Gastrocnemius medialis (tissue), 4 donors: Measurements from ENCODE around the gene WDR20. TPM values are rescaled to one million over a fixed set of nuclear protein-coding genes. Genes with fewer than 3 reads are reported as not detected.

ENCODE experiments used
- ATAC-seq, 2 donors: fragments of 150-250 bp; one replicate each; pipeline ENCODE4 v1.9.1; 2016
- DNase-seq, 2 donors: peaks; one replicate each; pipeline ENCODE4 v3.0.0-alpha.2; 2019
- H3K27ac ChIP-seq, 4 donors: fragments of 200-600 bp; sonication (generic); 1 replicate in 1 of 4; 2 replicates in 3 of 4; pipeline ENCODE4 v1.5.1; 2016 to 2018; ENCODE audit warnings: mild to moderate bottlenecking in 2 of 4, moderate library complexity in 1 of 4
- H3K27me3 ChIP-seq, 3 donors: fragments of 200-600 bp; sonication (generic) in 2 of 3; 1 replicate in 1 of 3; 2 replicates in 2 of 3; pipeline versions ENCODE4 v1.5.1 to v1.6.0; 2016 to 2019; ENCODE audit warnings: mild to moderate bottlenecking in 1 of 3, moderate library complexity in 1 of 3
- H3K36me3 ChIP-seq, 2 donors: fragments of 200-600 bp; sonication (generic) in 1 of 2; one replicate each; pipeline ENCODE4 v1.5.1; 2017 to 2018
- H3K4me1 ChIP-seq, 2 donors: fragments of 200-600 bp; sonication (generic) in 1 of 2; one replicate each; pipeline ENCODE4 v1.5.1; 2016 to 2017; ENCODE audit warnings: mild to moderate bottlenecking in 2 of 2
- H3K4me3 ChIP-seq, 4 donors: fragments of 200-600 bp; sonication (generic) in 3 of 4; 1 replicate in 1 of 4; 2 replicates in 3 of 4; pipeline ENCODE4 v1.5.1; 2016 to 2019; ENCODE audit warnings: mild to moderate bottlenecking in 2 of 4
- H3K9me3 ChIP-seq, 3 donors: fragments of 200-600 bp; sonication (generic) in 2 of 3; 1 replicate in 1 of 3; 2 replicates in 2 of 3; pipeline ENCODE4 v1.5.1; 2016 to 2019
- CTCF ChIP-seq, 5 experiments: fragments of 450-650 bp in 3 of 5; fragments of 200-600 bp in 2 of 5; sonication (generic) in 2 of 5; IDR thresholded peaks in 4 of 5; conservative IDR thresholded peaks in 1 of 5; 1 replicate in 4 of 5; 2 replicates in 1 of 5; pipeline ENCODE4 v1.5.1; 2016 to 2019; ENCODE audit warnings: antibody characterized with exemption in 5 of 5, mild to moderate bottlenecking in 3 of 5, moderate library complexity in 3 of 5
- POLR2A ChIP-seq, 2 donors: fragments of 450-650 bp; IDR thresholded peaks; one replicate each; pipeline ENCODE4 v1.6.1; 2017; ENCODE audit warnings: antibody characterized with exemption in 2 of 2, mild to moderate bottlenecking in 2 of 2, moderate library complexity in 2 of 2
- in situ Hi-C, 4 donors: fragments of 200-750 bp; cut with MboI; loops; one replicate each; pipeline versions ENCODE4 v1.15.0 to v1.8.0; 2017; ENCODE audit warnings: low sequenced_read_pairs in 4 of 4
- intact Hi-C: fragments of 100-400 bp; cut with DNase I; formaldehyde crosslinking; loops from one replicate; pipeline ENCODE4 v1.15.1; 2023; ENCODE audit warnings: low total_unique reads
- total RNA-seq, 4 donors: library from RNA; depleted of rRNA; stranded (reverse); fragments of >200 nt; gene quantifications; one replicate each; pipeline versions ENCODE4 v1.1.0 to v1.2.3, GENCODE V29; 2016

WDR20 gene
- total RNA-seq, 4 donors from 2014 or later: 18.1 to 49.7 (median 21.0) TPM

DNA sequence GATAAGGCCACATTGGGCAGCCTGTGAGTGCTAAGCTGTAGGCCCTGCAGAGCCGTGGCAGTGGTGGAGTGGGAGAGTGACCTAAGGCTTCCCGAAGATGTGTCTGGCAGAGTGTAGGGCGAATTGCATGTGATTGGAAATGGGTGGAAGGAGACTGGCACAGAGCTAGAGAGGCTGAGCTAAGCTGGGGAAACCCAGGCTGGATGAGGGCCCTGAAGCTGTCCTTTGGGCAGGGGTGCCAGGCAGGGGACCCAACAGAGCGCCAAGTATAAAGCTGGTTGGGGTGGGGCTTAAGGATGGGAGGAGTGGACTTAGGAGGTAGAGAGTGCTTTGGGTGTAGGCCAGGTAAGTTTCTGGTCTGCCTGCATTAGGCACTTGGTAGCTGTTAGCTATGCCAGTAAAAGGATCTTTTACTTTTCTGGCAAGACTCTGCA lies 47.9 kb downstream of the WDR20 start:
- H3K27me3 ChIP-seq: no peaks in the 10 kb centered on the region
- ATAC-seq (peak; percentile 22 to 43), DNase-seq (no peak)
- TF ChIP-seq CTCF (IDR thresholded peaks at IDR 0.05 in 4 of 5, conservative IDR thresholded peaks at IDR 0.05 in 1 of 5) (no peak), POLR2A (IDR thresholded peaks at IDR 0.05) (no peak)
- peaks cover 50 to 58% of the 10 kb centered on the region in 2 donors for H3K4me1 ChIP-seq
- intact Hi-C loops: loop anchor here (5.0 kb wide), 1 partner anchor 130 kb away; the partner anchor contains the start of gene ZNF839
- no peak overlapping the region for H3K4me3 ChIP-seq
- H3K9me3 ChIP-seq: no peaks in the 10 kb centered on the region
- H3K36me3 ChIP-seq: no peaks in the 10 kb centered on the region
- H3K27ac ChIP-seq: peak overlapping the region in 2 of 4 donors; percentile 39 to 50
- in situ Hi-C loops: no loop called here

DNA sequence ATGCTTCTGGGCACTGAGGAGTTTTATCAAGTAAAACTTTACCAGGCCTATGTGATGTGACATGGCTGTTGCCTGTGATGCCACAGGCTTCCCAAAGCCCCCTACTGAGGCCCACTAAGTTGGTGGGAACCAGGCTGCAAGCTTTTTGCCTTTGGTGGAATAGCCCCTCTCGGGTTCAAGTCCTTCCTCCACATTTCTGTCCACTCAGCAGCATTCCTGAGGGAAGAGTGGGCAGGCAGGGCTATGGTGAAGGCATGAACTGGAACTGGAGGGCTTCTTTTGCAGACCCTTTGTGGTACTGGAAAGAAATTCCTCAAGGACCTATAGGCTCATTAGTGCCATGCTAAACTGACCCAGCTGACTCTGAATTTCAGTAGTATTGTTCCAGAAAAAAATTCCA lies 48.5 kb downstream of the WDR20 start:
- in situ Hi-C loops: no loop called here
- Histone ChIP-seq H3K27ac (no peak overlapping the region), H3K36me3 (no peaks in the 10 kb centered on the region), H3K27me3 (no peaks in the 10 kb centered on the region), H3K4me3 (no peak overlapping the region), H3K4me1 (peaks cover 50 to 60% of the 10 kb centered on the region in 2 donors), H3K9me3 (no peaks in the 10 kb centered on the region)
- intact Hi-C loops: loop anchor here (5.0 kb wide), 1 partner anchor 129 kb away; the partner anchor contains the start of gene ZNF839
- DNase-seq (no peak), ATAC-seq (no peak)
- TF ChIP-seq POLR2A (IDR thresholded peaks at IDR 0.05): no peak
- no peak for TF ChIP-seq CTCF (IDR thresholded peaks at IDR 0.05 in 4 of 5, conservative IDR thresholded peaks at IDR 0.05 in 1 of 5)

- no peak overlapping the region for H3K4me3 ChIP-seq
- DNase-seq: no peak
- H3K27ac ChIP-seq: no peak overlapping the region
- H3K9me3 ChIP-seq: no peaks in the 10 kb centered on the region
- H3K36me3 ChIP-seq: no peaks in the 10 kb centered on the region
- no peak for ATAC-seq
- intact Hi-C loops (loop anchor here (5.0 kb wide), 1 partner anchor 127 kb away; the partner anchor contains the start of gene ZNF839), in situ Hi-C loops (no loop called here)
- no peaks in the 10 kb centered on the region for H3K27me3 ChIP-seq
- TF ChIP-seq CTCF (IDR thresholded peaks at IDR 0.05 in 4 of 5, conservative IDR thresholded peaks at IDR 0.05 in 1 of 5) (no peak), POLR2A (IDR thresholded peaks at IDR 0.05) (no peak)
- peaks cover 50 to 58% of the 10 kb centered on the region in 2 donors for H3K4me1 ChIP-seq
Measured at GRCh38 chr14:102189874-102190273, 50.2 kb downstream of the WDR20 start.

DNA sequence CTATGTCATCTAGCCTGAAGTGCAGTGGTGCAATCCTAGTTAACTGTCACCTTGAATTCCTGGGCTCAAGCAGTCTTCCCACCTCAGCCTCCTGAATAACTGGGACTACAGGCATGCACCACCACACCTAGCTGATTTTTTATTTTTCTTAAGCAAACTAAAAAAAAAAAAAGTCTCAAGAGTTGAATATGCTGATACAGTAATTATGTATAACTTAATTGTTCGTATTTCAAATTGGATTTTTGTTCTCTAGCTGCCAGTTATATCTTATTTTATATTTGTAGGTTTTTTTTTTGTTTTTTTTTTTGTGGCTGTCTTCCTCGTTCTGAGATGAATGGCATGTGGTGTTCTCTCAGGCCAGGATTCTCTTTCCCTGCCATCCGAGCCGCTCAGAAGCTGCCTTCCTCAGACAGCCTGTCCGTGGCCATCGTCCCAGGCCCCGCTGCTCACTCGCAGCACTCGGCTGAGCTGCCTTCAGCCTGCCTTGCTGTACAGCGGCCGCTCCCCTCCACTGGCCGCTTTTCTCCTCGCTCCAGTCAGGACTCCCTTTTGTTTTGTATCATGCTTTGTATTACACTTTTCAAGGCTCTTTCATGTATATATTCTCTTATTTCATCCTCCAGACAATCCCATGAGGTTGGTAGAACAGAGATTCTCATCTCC lies 53.3 kb downstream of the WDR20 start:
- Histone ChIP-seq H3K9me3 (no peaks in the 10 kb centered on the region), H3K4me1 (peaks cover 57 to 64% of the 10 kb centered on the region in 2 donors), H3K4me3 (no peak overlapping the region), H3K36me3 (no peaks in the 10 kb centered on the region), H3K27ac (peak overlapping the region in 3 of 4 donors; percentile 10 to 54 (median 43)), H3K27me3 (no peaks in the 10 kb centered on the region)
- TF ChIP-seq POLR2A (IDR thresholded peaks at IDR 0.05) (no peak), CTCF (IDR thresholded peaks at IDR 0.05 in 4 of 5, conservative IDR thresholded peaks at IDR 0.05 in 1 of 5) (no peak)
- in situ Hi-C loops: no loop called here
- ATAC-seq (peak; percentile 61 to 77), DNase-seq (no peak)
- intact Hi-C loops: no loop called here
